ACHN (cell line): ENCODE measurements around the gene DYNLT3.

Experiments used
- DNase-seq: peaks from one replicate; pipeline ENCODE4 v3.0.0-alpha.2; 2015
- in situ Hi-C: cut with HindIII; loops from 2 replicates; pipeline ENCODE4 v1.10.0; 2017; ENCODE audit warnings: low sequenced_read_pairs, low pct_ligation_motif_present, low pct_unique_long_range_greater_than_20kb

The DYNLT3 gene, protein sequence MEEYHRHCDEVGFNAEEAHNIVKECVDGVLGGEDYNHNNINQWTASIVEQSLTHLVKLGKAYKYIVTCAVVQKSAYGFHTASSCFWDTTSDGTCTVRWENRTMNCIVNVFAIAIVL

DNA sequence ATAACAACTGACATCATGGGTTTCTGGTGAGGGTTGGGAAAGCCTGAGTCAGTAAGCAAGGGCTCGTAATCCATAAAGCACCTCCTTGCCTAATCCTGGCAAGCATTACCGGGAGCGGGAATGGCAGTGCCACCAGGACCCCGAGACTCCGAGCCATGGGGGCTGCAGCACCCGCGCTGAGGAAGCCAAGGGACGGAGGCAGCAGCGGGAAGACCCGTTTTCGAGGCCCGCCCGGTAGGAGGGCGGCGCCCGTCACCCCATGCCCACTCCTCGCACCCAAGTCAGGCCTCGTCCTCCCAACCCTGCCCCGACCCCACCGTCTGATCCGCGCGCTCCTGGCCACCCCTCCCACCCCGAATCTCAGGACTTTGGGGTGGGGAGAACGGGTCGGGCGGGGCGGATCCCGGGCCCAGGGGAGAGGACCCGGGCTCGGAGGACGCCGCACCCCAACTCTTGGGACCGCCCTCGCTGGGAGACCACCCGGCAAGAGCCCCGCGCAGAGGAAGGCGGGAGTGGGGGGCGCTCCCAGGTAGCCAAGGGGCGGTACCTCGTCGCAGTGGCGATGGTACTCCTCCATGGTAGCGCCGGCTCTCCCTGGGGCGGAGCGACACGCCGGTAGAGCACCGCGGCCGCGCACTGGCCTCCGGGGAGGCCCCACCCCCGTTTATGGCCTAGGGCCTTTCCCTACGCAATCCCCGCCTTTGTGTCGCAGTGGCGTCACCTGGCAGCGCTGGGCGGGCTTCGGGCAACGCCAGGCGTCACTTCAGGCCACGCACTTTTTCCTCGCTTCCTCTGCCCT, at the start of gene DYNLT3:
DYNLT3 (minus strand) TSS at position 638 of the 799 bp plus-strand sequence; CDS start at position 577, 61 bp downstream.
- in situ Hi-C loops: no loop called here
- peak; percentile 68 for DNase-seq

- no peak for DNase-seq
- in situ Hi-C loops: no loop called here
Measured at GRCh38 chrX:37896511-37896890, 49.1 kb upstream of the DYNLT3 start.

- DNase-seq: no peak
- in situ Hi-C loops: no loop called here
Measured at GRCh38 chrX:37895795-37896510, 48.6 kb upstream of the DYNLT3 start.

GRCh38 chrX:37894725-37895124, 47.4 kb upstream of the DYNLT3 start:
- no peak for DNase-seq
- in situ Hi-C loops: no loop called here

DNA sequence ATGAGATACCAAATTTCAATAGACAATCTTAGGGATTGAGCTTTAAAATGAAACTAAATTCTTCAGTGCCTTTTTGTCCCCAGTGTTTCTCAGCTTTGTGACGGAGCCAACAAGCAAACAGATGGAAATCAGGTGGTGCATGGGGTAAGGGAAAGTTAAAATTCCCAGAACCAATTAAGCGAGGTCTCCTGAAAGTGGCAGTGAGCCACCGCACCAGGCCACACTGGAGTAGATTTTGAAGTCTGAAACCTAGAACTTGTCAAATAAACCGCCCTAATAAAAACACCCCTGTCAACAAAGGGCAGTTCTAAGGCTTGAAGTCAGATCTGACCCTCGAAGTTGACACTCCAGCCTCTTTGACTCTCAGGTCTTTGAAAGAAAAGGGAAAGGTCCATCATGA, 40.6 kb upstream of the DYNLT3 start:
- no peak for DNase-seq
- in situ Hi-C loops: no loop called here

DNA sequence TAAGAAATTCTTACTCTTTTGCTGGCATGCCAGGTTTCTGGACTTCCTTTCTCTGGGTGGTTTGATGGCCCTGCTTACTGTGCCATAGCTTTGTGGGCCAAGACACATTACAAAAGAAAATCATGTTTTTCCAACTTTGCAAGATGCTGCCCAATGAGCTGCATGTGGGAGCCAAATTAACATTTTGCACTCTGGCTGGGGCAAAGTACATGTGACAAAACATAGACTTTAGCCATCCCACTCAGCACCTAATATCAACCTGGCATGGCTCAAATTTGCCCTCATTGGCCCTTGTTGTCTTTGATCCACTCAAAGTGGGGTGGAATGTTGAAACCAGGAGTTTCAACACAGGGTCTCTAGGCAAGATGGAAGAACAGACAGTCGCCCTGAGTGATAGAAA, 40.0 kb upstream of the DYNLT3 start:
- in situ Hi-C loops: no loop called here
- DNase-seq: no peak

DNA sequence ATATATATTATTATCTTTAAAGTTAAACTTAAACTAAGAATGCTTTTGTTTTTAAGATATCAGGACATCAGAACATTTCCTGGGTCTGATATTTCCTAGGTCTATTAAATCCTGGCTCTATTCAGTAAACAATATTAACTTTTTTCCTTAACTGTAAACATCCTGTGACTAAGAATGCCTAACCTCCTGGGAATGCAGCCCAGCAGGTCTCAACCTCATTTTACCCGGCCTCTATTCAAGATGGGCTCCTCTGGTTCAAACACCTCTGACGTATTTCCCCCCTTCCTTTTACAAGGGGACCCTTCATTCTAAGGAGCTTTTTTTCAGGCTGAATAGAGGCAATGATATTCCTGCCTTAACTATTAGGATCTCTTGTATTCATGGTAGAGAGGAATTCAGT, 35.8 kb upstream of the DYNLT3 start:
- DNase-seq: no peak
- in situ Hi-C loops: no loop called here

DNA sequence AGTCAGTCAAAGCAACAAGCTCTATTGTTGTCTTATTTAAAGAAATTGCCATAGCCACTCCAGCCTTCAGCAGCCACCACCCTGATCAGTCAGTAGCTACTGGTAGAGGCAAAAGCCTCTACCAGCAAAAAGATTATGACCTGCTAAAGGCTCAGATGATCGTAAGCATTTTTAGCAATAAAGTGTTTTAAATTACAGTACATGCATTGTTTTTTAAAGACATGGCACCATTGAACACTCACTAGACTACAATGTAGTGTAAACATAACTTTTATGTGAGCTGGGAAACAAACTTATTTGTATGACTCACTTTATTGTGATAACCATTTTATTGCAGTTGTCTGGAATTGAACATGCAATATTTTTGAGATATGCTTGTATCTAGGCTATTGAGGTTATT, 32.3 kb upstream of the DYNLT3 start:
- no peak for DNase-seq
- in situ Hi-C loops: no loop called here

DNA sequence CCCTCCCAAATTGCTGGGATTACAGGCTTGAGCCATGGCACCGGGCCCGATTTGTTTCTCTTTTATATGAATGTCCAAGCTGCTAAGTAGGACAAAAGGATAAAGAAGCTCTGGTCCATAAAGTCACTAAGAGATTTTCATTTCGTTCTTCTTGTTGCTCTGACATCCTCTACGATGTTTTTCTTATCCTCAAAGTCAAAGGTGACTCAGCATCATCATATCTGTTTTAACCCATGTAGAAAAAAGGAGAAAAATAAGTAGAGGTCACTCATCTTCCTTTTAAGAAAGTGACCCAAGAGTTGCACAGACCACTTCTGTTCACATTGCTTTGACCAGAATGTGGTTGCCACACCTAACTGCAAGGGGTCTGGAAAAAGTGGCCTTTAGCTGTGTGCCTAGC, 29.3 kb upstream of the DYNLT3 start:
- in situ Hi-C loops: no loop called here
- DNase-seq: no peak

GRCh38 chrX:37875675-37876074, 28.3 kb upstream of the DYNLT3 start:
- no peak for DNase-seq
- in situ Hi-C loops: no loop called here

GRCh38 chrX:37873220-37873619, 25.8 kb upstream of the DYNLT3 start:
- in situ Hi-C loops: no loop called here
- DNase-seq: no peak

GRCh38 chrX:37872303-37872655, 24.9 kb upstream of the DYNLT3 start:
- in situ Hi-C loops: no loop called here

GRCh38 chrX:37871626-37872302, 24.4 kb upstream of the DYNLT3 start:
- in situ Hi-C loops: no loop called here
- DNase-seq: peak; percentile 42

More at GRCh38 chrX:37872303-37872655, 24.9 kb upstream of the DYNLT3 start:
- no peak for DNase-seq

DNA sequence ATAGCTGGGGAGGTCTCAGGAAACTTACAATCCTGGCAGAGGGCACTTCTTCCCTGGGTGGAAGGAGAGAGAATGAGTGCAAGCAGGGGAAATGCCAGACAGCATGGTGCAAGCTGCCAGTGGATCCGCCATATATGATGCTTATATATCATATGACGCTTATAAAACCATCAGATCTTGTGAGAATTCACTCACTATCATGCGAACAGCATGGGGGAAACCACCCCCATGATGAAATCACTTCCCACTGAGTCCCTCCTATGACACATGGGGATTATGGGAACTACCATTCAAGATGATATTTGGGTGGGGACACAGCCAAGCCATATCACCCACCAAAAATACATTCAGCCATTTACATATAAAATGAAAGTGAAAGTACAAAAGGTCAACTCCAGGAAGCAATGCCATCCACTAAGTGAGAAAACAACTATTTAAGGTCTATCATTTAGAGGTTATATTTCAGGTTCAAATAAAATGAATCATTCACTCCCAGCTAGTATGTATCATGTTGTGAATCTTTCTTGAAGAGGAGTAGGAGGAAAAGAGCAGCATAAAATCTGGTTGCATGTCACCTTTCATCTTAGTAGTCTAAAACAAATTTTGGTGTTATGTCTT, 20.3 kb upstream of the DYNLT3 start:
- in situ Hi-C loops: no loop called here
- no peak for DNase-seq

DNA sequence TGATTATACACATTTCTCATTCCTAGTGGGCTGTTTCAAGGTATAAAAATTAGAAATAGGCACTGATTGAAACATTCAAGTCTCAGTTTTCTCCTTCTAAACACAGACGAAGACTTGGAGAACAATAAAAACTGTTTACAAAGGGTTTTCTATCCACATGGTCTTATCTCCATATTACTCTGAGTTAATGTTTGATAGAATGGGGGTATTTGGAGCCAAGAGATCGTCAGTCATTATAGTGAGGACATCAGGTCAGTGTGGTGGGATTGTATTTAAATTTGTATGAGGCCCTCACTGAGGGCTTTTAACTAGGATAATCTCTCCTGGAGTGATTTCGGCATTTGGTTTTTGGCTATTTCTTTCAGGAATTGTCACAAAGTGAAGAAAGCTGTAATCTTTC, 16.4 kb upstream of the DYNLT3 start:
- no peak for DNase-seq
- in situ Hi-C loops: no loop called here

DNA sequence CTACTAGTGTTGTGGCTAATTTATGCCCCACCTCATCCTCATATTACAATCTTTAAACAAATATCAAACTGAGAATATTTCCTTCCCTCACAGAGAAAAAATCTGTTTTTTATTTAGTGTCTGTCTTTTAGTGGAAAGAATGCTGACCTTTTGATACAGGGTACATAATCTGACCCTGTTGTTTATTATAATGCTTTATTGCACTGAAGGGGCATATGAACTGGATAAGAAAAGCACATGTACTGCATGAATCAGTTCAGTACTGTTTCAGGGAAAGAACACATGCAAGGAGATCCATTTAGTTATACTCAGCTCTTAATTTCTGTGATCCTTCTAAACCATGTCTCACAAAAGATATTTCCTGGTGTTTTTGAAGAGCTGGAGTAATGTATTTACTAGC, 15.5 kb upstream of the DYNLT3 start:
- DNase-seq: no peak
- in situ Hi-C loops: no loop called here

DNA sequence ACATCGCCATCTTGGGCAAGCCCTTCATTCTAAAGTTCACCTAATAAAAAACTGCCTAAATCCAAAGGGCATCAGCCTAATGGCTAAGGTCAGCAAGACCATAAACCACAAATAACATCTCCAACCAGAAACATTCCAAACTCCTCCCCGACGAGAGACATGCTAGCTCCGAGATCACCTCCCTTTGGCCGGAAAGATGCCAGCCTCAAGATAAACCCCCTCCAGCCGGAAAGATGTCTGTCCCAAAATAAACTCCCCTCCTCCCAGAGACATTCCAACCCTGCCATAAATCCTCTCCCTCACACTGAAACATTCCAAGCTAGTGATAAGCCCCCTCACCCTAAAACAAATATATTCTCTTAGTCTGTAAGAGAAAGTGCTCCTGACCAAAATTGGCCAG, 13.3 kb upstream of the DYNLT3 start:
- in situ Hi-C loops: no loop called here
- DNase-seq: no peak

DNA sequence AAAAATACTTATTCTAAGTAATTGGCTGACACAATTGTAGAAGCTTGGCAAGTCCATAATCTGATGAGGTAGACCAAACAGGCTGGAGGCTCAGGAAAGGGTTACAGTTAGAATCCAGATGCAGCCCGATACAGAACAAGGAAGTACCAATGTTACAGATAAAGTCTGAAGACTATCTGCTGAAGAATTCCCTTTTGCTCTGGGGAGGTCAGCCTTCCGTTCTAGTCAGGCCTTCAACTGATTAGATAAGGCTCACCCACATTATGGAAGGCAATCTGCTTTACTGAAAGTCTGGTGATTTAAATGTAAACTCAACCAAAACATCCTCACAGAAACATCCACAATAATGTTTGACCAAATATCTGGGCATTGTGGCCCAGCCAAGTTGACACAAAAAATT, 7.4 kb upstream of the DYNLT3 start:
- in situ Hi-C loops: no loop called here
- DNase-seq: no peak

GRCh38 chrX:37854148-37854547, 6.8 kb upstream of the DYNLT3 start:
- DNase-seq: no peak
- in situ Hi-C loops: no loop called here
